ENCODE data around the gene RHOT2.
A peak's percentile ranks its signal among the peaks of the same experiment; 100 is the strongest.

RHOT2 gene

DNA sequence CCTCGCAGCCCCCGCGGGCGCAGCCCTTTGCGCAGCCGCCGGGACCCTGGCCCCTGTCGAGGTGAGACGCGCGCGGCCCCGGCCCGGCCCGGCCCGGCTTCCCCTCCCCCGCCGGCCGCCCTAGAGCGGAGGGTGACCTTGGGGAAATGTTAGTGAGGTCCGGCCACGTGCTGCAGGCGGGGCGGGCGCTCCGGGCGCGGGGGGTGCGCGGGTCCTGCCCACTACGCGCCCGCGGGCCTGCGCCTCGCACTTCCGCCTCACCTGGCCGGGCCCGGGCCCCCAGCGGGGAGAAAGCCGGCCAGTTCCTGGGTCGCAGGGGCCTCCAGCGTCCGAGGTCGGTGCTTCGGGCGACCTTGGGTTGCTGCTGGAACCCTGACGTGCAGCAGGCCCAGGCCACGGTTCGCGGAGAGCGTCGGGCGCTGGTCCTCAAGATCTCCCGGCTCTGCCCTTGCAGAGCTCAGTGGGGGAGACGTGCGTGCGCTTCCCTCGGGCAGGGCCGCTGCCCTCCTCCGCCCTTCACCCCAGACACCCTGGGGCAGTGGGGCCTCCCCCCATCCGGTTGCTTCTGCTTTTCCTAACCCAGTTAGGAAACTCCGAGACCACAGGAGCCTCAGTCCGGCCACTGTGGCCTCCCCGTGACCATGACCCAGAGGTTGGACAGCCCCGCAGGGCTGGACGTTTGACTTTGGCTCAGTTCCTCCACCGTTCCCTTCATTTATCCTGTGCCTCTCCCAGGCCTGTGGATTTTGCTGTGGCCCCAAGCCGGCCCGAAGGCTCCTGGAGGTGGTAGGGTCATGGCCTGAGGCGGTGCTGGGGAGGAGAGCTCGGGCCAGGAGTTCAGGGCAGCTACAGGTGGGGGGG is 25.5 kb upstream of the RHOT2 start:
- Histone ChIP-seq H3K4me1 (ENCODE audit: low read depth, poor library complexity, severe bottlenecking) (peaks cover 16% of the 10 kb centered on the region), H3K79me2 (ENCODE audit: insufficient read depth, low read depth) (peaks cover 19% of the 10 kb centered on the region)

GRCh38 chr16:643050-643368 is 24.9 kb upstream of the RHOT2 start:
- Histone ChIP-seq H3K79me2 (ENCODE audit: insufficient read depth, low read depth) (peaks cover 19% of the 10 kb centered on the region), H2AFZ (ENCODE audit: low read depth) (no peak overlapping the region), H4K20me1 (ENCODE audit: insufficient read depth) (no peaks in the 10 kb centered on the region), H3K9ac (peak overlapping the region; percentile 85; the same call in 1 of the 2 replicates), H3K36me3 (ENCODE audit: insufficient read depth) (no peaks in the 10 kb centered on the region), H3K4me3 (IDR thresholded peaks at IDR 0.05; ENCODE audit: insufficient read depth, low read depth, low read length) (no peak overlapping the region), H3K27ac (no peak overlapping the region; the same call in 1 of the 2 replicates), H3K27me3 (ENCODE audit: insufficient read depth, low read depth) (no peaks in the 10 kb centered on the region), H3K4me1 (ENCODE audit: low read depth, poor library complexity, severe bottlenecking) (peaks cover 15% of the 10 kb centered on the region), H3K4me2 (peak overlapping the region; percentile 96)
- TF ChIP-seq, protein P1, sequence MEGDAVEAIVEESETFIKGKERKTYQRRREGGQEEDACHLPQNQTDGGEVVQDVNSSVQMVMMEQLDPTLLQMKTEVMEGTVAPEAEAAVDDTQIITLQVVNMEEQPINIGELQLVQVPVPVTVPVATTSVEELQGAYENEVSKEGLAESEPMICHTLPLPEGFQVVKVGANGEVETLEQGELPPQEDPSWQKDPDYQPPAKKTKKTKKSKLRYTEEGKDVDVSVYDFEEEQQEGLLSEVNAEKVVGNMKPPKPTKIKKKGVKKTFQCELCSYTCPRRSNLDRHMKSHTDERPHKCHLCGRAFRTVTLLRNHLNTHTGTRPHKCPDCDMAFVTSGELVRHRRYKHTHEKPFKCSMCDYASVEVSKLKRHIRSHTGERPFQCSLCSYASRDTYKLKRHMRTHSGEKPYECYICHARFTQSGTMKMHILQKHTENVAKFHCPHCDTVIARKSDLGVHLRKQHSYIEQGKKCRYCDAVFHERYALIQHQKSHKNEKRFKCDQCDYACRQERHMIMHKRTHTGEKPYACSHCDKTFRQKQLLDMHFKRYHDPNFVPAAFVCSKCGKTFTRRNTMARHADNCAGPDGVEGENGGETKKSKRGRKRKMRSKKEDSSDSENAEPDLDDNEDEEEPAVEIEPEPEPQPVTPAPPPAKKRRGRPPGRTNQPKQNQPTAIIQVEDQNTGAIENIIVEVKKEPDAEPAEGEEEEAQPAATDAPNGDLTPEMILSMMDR (conservative IDR thresholded peaks at IDR 0.05; ENCODE audit: low read depth, low read length), result no peak

More for the DNA sequence above, 25.5 kb upstream of the RHOT2 start:
- Histone ChIP-seq H3K27me3 (ENCODE audit: insufficient read depth, low read depth) (no peaks in the 10 kb centered on the region), H2AFZ (ENCODE audit: low read depth) (peak overlapping the region; percentile 85), H3K9ac (peak overlapping the region; percentile 85), H4K20me1 (ENCODE audit: insufficient read depth) (no peaks in the 10 kb centered on the region), H3K27ac (peak overlapping the region; percentile 77), H3K4me2 (peak overlapping the region; percentile 96), H3K4me3 (IDR thresholded peaks at IDR 0.05; ENCODE audit: insufficient read depth, low read depth, low read length) (peak overlapping the region; percentile 39), H3K36me3 (ENCODE audit: insufficient read depth) (no peaks in the 10 kb centered on the region)
- TF ChIP-seq, protein P1 (conservative IDR thresholded peaks at IDR 0.05; ENCODE audit: low read depth, low read length), result no peak

GRCh38 chr16:644556-644955 is 23.4 kb upstream of the RHOT2 start:
- no peak overlapping the region for H3K4me2 ChIP-seq

GRCh38 chr16:645852-646678 is 21.9 kb upstream of the RHOT2 start:
- H3K27ac ChIP-seq, result no peak overlapping the region
- H2AFZ ChIP-seq (ENCODE audit: low read depth), result no peak overlapping the region
- no peaks in the 10 kb centered on the region for H3K27me3 ChIP-seq (ENCODE audit: insufficient read depth, low read depth)
- TF ChIP-seq, protein P1 (conservative IDR thresholded peaks at IDR 0.05; ENCODE audit: low read depth, low read length), result no peak
- H3K4me3 ChIP-seq (IDR thresholded peaks at IDR 0.05; ENCODE audit: insufficient read depth, low read depth, low read length), result no peak overlapping the region
- no peaks in the 10 kb centered on the region for H4K20me1 ChIP-seq (ENCODE audit: insufficient read depth)
- H3K4me1 ChIP-seq (ENCODE audit: low read depth, poor library complexity, severe bottlenecking), result peaks cover 21% of the 10 kb centered on the region
- no peak overlapping the region for H3K9ac ChIP-seq
- no peaks in the 10 kb centered on the region for H3K36me3 ChIP-seq (ENCODE audit: insufficient read depth)
- peaks cover 36% of the 10 kb centered on the region for H3K79me2 ChIP-seq (ENCODE audit: insufficient read depth, low read depth)
- no peak overlapping the region for H3K4me2 ChIP-seq

More at GRCh38 chr16:644556-644955, 23.4 kb upstream of the RHOT2 start:
- TF ChIP-seq, protein P1 (conservative IDR thresholded peaks at IDR 0.05; ENCODE audit: low read depth, low read length), result no peak
- Histone ChIP-seq H3K27ac (no peak overlapping the region), H3K27me3 (ENCODE audit: insufficient read depth, low read depth) (no peaks in the 10 kb centered on the region), H3K36me3 (ENCODE audit: insufficient read depth) (no peaks in the 10 kb centered on the region), H3K4me1 (ENCODE audit: low read depth, poor library complexity, severe bottlenecking) (peaks cover 13% of the 10 kb centered on the region), H3K79me2 (ENCODE audit: insufficient read depth, low read depth) (peaks cover 25% of the 10 kb centered on the region), H3K9ac (no peak overlapping the region), H2AFZ (ENCODE audit: low read depth) (no peak overlapping the region), H3K4me3 (IDR thresholded peaks at IDR 0.05; ENCODE audit: insufficient read depth, low read depth, low read length) (no peak overlapping the region), H4K20me1 (ENCODE audit: insufficient read depth) (no peaks in the 10 kb centered on the region)

Measured in KMS-11 (cell line).